K562 (cell line): ENCODE results near the gene OR10W1. TPM values are rescaled to one million over a fixed set of nuclear protein-coding genes. Genes with fewer than 3 reads are reported as not detected.

Source experiments
- ATAC-seq: fragments of 200-7000 bp; cut with Tn5 transposase; 3 replicates; pipeline ENCODE4 v1.9.1; 2020; ENCODE audit warnings: moderate library complexity
- BruUV-seq: library from RNA; stranded (reverse); fragments of 400-500 nt; replicated peaks from 2 replicates; lab custom pipeline; 2021; lab: Mats Ljungman, UMichigan
- CTCF ChIA-PET: fragments of 300-600 bp; formaldehyde crosslinking; extraction: SDS; loops from one replicate; lab custom pipeline; 2021; ENCODE audit warnings: low intra/inter-chr PET ratio; lab: Yijun Ruan, JAX
- POLR2A ChIA-PET: fragments of 300-600, 350-650 bp; sonication (Branson Sonifier 250); formaldehyde crosslinking; extraction: SDS; loops from one replicate; lab custom pipeline; 2021; ENCODE audit warnings: antibody characterized with exemption, inconsistent platforms; lab: Yijun Ruan, JAX
- DNase-seq, 4 experiments: peaks; one replicate each; pipeline versions ENCODE4 v3.0.0 to v3.0.0-alpha.2; 2011 to 2018; ENCODE audit warnings: low spot score in 3 of 4, mixed read lengths in 3 of 4; ENCODE audit errors: extremely low read depth in 1 of 4
- FAIRE-seq: peaks from 2 replicates; lab custom pipeline; 2011; peaks lifted over from hg19 to GRCh38; lab: Jason Lieb, UNC
- H2AFZ ChIP-seq: 2 replicates; pipeline ENCODE4 v1.6.0; 2011; ENCODE audit warnings: low read depth, low read length, control low read depth, inconsistent platforms
- H3K27ac ChIP-seq: fragments of 200-600 bp; 3 replicates; pipeline ENCODE4 v1.8.0; 2011; ENCODE audit warnings: low read depth, mild to moderate bottlenecking, control low read depth, inconsistent platforms, low read length, moderate library complexity, mixed read lengths; ENCODE audit errors: extremely low read depth
- H3K27me3 ChIP-seq, 2 experiments: fragments of 300-600 bp in 1 of 2; 2 replicates in 1 of 2; 3 replicates in 1 of 2; pipeline versions ENCODE4 v1.6.0 to v1.8.0; 2011; ENCODE audit warnings: inconsistent platforms in 2 of 2, low read length in 2 of 2, mild to moderate bottlenecking in 1 of 2, mixed read lengths in 1 of 2, moderate library complexity in 1 of 2; ENCODE audit not compliant: control insufficient read depth in 2 of 2, insufficient read depth in 2 of 2
- H3K36me3 ChIP-seq: fragments of 300-600 bp; 3 replicates; pipeline ENCODE4 v1.8.0; 2011; ENCODE audit warnings: mild to moderate bottlenecking, low read length, inconsistent platforms; ENCODE audit not compliant: control insufficient read depth, insufficient read depth
- H3K4me1 ChIP-seq, 2 experiments: fragments of 200-600 bp in 1 of 2; replicated peaks in 1 of 2; 2 replicates in 1 of 2; 3 replicates in 1 of 2; pipeline versions ENCODE4 v1.5.1 to v1.8.0; 2011; ENCODE audit warnings: inconsistent platforms in 2 of 2, low read length in 2 of 2, mild to moderate bottlenecking in 1 of 2, mixed read lengths in 1 of 2, moderate library complexity in 1 of 2; ENCODE audit not compliant: control insufficient read depth in 2 of 2, insufficient read depth in 2 of 2
- H3K4me2 ChIP-seq: 2 replicates; pipeline ENCODE4 v1.6.1; 2011; ENCODE audit warnings: low read length, control low read depth, inconsistent platforms, mixed read lengths; ENCODE audit not compliant: insufficient read depth
- H3K4me3 ChIP-seq: fragments of 200-600 bp; sonication (generic), shearing (Covaris generic); 2 replicates; pipeline ENCODE4 v1.5.1; 2016; ENCODE audit warnings: control low read depth, inconsistent platforms
- H3K79me2 ChIP-seq: fragments of 200-600 bp; 3 replicates; pipeline ENCODE4 v1.8.0; 2011; ENCODE audit warnings: low read length, inconsistent platforms; ENCODE audit not compliant: control insufficient read depth, insufficient read depth
- H3K9ac ChIP-seq, 2 experiments: 2 replicates each; pipeline versions ENCODE4 v1.6.0 to v1.6.1; 2011; ENCODE audit warnings: low read depth in 2 of 2, low read length in 2 of 2, control low read depth in 1 of 2, inconsistent platforms in 1 of 2, mild to moderate bottlenecking in 1 of 2, mixed read lengths in 1 of 2; ENCODE audit not compliant: insufficient read depth in 1 of 2
- H3K9me1 ChIP-seq: one replicate; pipeline ENCODE4 v1.6.0; 2011; ENCODE audit warnings: inconsistent platforms, mild to moderate bottlenecking, low read length, moderate library complexity; ENCODE audit not compliant: control insufficient read depth, insufficient read depth
- H3K9me3 ChIP-seq: replicated peaks from 2 replicates; pipeline ENCODE4 v1.5.1; 2011; ENCODE audit warnings: low read depth, low read length, inconsistent platforms; ENCODE audit not compliant: control insufficient read depth, insufficient read depth
- H4K20me1 ChIP-seq: replicated peaks from 2 replicates; pipeline ENCODE4 v1.6.1; 2011; ENCODE audit warnings: low read length, inconsistent platforms, mixed read lengths; ENCODE audit not compliant: control insufficient read depth, insufficient read depth
- BRD4 ChIP-seq: fragments of 200-600 bp; sonication (generic); IDR thresholded peaks from 2 replicates; pipeline ENCODE4 v1.6.1; 2017; ENCODE audit warnings: inconsistent platforms
- CBX1 ChIP-seq: sonication (generic); IDR thresholded peaks from 2 replicates; pipeline ENCODE4 v1.6.1; 2016; ENCODE audit warnings: antibody characterized with exemption, low read depth, mild to moderate bottlenecking
- CBX5 ChIP-seq: IDR thresholded peaks from 2 replicates; pipeline ENCODE4 v1.6.1; 2014; ENCODE audit warnings: low read depth, borderline replicate concordance
- FOXA3 ChIP-seq, 2 experiments: fragments of 450-650 bp in 1 of 2; sonication (generic) in 1 of 2; formaldehyde crosslinking; IDR thresholded peaks in 1 of 2; conservative IDR thresholded peaks in 1 of 2; 2 replicates each; pipeline versions ENCODE4 v1.4.0 to v1.8.0; 2020 to 2022; ENCODE audit warnings: mild to moderate bottlenecking in 2 of 2, missing genetic modification reagents in 1 of 2
- FOXK2 ChIP-seq, 2 experiments: fragments of 450-650 bp; IDR thresholded peaks in 1 of 2; conservative IDR thresholded peaks in 1 of 2; 2 replicates each; pipeline ENCODE4 v1.6.1; 2016; ENCODE audit warnings: low read depth in 2 of 2, mild to moderate bottlenecking in 1 of 2
- NBN ChIP-seq: fragments of 450-650 bp; IDR thresholded peaks from 2 replicates; pipeline ENCODE4 v1.6.1; 2016; ENCODE audit warnings: low read depth, mild to moderate bottlenecking
- SP1 ChIP-seq: sonication (generic); formaldehyde crosslinking; IDR thresholded peaks from 2 replicates; pipeline ENCODE4 v1.8.1; 2022; ENCODE audit warnings: mild to moderate bottlenecking, missing genetic modification reagents
- U2AF2 ChIP-seq: fragments of 200-400 bp; formaldehyde crosslinking; optimal IDR thresholded peaks from 2 replicates; pipeline ENCODE3; 2017; ENCODE audit warnings: low read depth, mild to moderate bottlenecking, low read length
- ZFPM2 ChIP-seq: fragments of 250-450 bp; sonication (Bioruptor Pico); IDR thresholded peaks from 2 replicates; pipeline ENCODE4 v1.5.1; 2022; ENCODE audit warnings: mild to moderate bottlenecking
- ZNF311 ChIP-seq: fragments of 250-450 bp; sonication (Bioruptor Pico); IDR thresholded peaks from 2 replicates; pipeline ENCODE4 v1.4.0; 2020; ENCODE audit warnings: mild to moderate bottlenecking, moderate library complexity
- ZNF695 ChIP-seq: fragments of 450-650 bp; formaldehyde crosslinking; IDR thresholded peaks from 2 replicates; pipeline ENCODE4 v1.4.0; 2020; ENCODE audit warnings: mild to moderate bottlenecking, moderate library complexity
- WGBS: fragments of 100-300 bp; shearing (Covaris generic); methylation state at CpG from one replicate; pipeline ENCODE4 v1.1.6; 2016; ENCODE audit warnings: low coverage, mixed read lengths; ENCODE audit not compliant: insufficient coverage; ENCODE audit errors: missing lambda C conversion rate; 5-methylcytosine and 5-hydroxymethylcytosine counted together
- in situ Hi-C: fragments of 300-500 bp; cut with MboI; formaldehyde crosslinking; loops from 4 replicates; pipeline ENCODE4 v1.15.0; 2018; ENCODE audit warnings: inconsistent platforms, mixed read lengths
- intact Hi-C: fragments of 100-400 bp; cut with micrococcal nuclease; formaldehyde crosslinking; loops from 2 replicates; pipeline ENCODE4 v1.14.2; 2022
- polyA plus RNA-seq, 8 experiments: library from polyadenylated mRNA; depleted of rRNA in 4 of 8; stranded (reverse) in 5 of 8; unstranded in 3 of 8; fragments of >200 nt; fragmentation: Nextera tagmentation in 2 of 8; fragmentation: Illumina TruSeq in 1 of 8; extraction: Ambion mirVana in 2 of 8; extraction: Trizol in 1 of 8; gene quantifications; 2 replicates each; pipeline versions ENCODE4 v1.2.1 to v1.2.3, GENCODE V29; 2011 to 2014; ENCODE audit warnings: inconsistent platforms in 1 of 8, missing spikeins in 1 of 8
- total RNA-seq, 7 experiments: library from RNA; depleted of rRNA in 6 of 7; stranded (reverse); fragments of >200 nt in 6 of 7; fragmentation: Illumina TruSeq in 2 of 7; extraction: Trizol in 2 of 7; gene quantifications; 2 replicates each; pipeline versions ENCODE4 v1.2.1 to v1.2.3, GENCODE V29; 2011 to 2021; ENCODE audit warnings: low replicate concordance in 1 of 7
- TF ChIP-seq, protein P1 (sequence below), 2 experiments: fragments of 250-450 bp in 1 of 2; fragments of 450-650 bp in 1 of 2; sonication (Bioruptor Pico) in 1 of 2; IDR thresholded peaks; 2 replicates each; pipeline versions ENCODE4 v1.6.1 to v1.8.0; 2016 to 2021; ENCODE audit warnings: mild to moderate bottlenecking in 2 of 2, moderate library complexity in 2 of 2, missing compliant biosample characterization in 1 of 2, missing genetic modification characterization in 1 of 2
- TF ChIP-seq, protein P2 (sequence below): fragments of 450-650 bp; formaldehyde crosslinking; IDR thresholded peaks from 2 replicates; pipeline ENCODE4 v1.4.0; 2022; ENCODE audit warnings: missing genetic modification characterization

The OR10W1 gene
- total and polyA plus RNA-seq, 9 of the 15 experiments (the other 6 are each of a cell fraction or from before 2014, with no cell fraction given): not detected

DNA sequence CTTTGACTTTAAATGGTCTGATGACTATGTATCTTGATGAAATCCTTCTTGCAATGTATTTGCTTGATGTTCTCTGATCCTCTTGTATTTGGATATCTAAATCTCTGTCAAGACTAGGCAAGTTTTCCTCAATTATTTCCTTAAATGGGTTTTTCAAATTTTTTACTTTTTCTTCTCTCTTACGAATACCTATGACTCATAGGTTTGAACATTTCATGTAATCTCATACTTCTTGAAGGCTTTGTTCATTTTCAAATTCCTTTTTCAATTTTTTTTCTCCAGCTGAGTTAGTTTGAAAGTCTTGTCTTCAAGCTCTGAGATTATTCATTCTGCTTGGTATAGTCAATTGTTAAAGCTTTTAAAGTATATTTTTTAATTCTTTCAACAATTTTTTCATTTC is 13.1 kb downstream of the OR10W1 start:
- intact Hi-C loops: no loop called here
- Histone ChIP-seq H4K20me1 (no peaks in the 10 kb centered on the region), H3K9ac (no peak overlapping the region), H3K79me2 (no peaks in the 10 kb centered on the region), H3K27me3 (no peaks in the 10 kb centered on the region), H3K9me3 (no peaks in the 10 kb centered on the region), H3K4me2 (no peak overlapping the region), H3K36me3 (no peaks in the 10 kb centered on the region), H3K27ac (no peak overlapping the region), H3K9me1 (no peaks in the 10 kb centered on the region), H2AFZ (no peak overlapping the region), H3K4me3 (no peak overlapping the region), H3K4me1 (no peaks in the 10 kb centered on the region)
- in situ Hi-C loops: no loop called here
- TF ChIP-seq SP1 (CRISPR knock-in tag): no peak
- TF ChIP-seq, protein P1, sequence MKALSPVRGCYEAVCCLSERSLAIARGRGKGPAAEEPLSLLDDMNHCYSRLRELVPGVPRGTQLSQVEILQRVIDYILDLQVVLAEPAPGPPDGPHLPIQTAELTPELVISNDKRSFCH (CRISPR knock-in tag; IDR thresholded peaks at IDR 0.05): no peak
- TF ChIP-seq, protein P1 (tag; IDR thresholded peaks at IDR 0.05): no peak
- no peak for TF ChIP-seq ZNF695 (CRISPR knock-in tag)
- TF ChIP-seq CBX1: no peak
- no peak for TF ChIP-seq FOXA3 (CRISPR knock-in tag; conservative IDR thresholded peaks at IDR 0.05 in 1 of 2, IDR thresholded peaks at IDR 0.05 in 1 of 2)
- TF ChIP-seq CBX5: no peak
- TF ChIP-seq, protein P2, sequence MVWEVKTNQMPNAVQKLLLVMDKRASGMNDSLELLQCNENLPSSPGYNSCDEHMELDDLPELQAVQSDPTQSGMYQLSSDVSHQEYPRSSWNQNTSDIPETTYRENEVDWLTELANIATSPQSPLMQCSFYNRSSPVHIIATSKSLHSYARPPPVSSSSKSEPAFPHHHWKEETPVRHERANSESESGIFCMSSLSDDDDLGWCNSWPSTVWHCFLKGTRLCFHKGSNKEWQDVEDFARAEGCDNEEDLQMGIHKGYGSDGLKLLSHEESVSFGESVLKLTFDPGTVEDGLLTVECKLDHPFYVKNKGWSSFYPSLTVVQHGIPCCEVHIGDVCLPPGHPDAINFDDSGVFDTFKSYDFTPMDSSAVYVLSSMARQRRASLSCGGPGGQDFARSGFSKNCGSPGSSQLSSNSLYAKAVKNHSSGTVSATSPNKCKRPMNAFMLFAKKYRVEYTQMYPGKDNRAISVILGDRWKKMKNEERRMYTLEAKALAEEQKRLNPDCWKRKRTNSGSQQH: no peak
- TF ChIP-seq ZFPM2 (CRISPR knock-in tag): no peak
- no peak for TF ChIP-seq ZNF311 (CRISPR knock-in tag)
- no peak for TF ChIP-seq FOXK2 (conservative IDR thresholded peaks at IDR 0.05 in 1 of 2, IDR thresholded peaks at IDR 0.05 in 1 of 2; ENCODE audit: low read depth in 2 of 2)
- TF ChIP-seq BRD4: no peak
- no peak for TF ChIP-seq NBN
- no peak for TF ChIP-seq U2AF2
- no peak for ATAC-seq
- WGBS: 0% methylated on average over 1 of the region's 1 CpG
- no TSS peak for BruUV-seq
- ChIA-PET POLR2A (no interaction called here), CTCF (no interaction called here)
- no peak for DNase-seq
- FAIRE-seq: no peak
